H9 (cell line): ENCODE results near the gene ZNF407. TPM values are rescaled to one million over a fixed set of nuclear protein-coding genes. Genes with fewer than 3 reads are reported as not detected.

Experiments
- DNase-seq: peaks from one replicate; pipeline ENCODE4 v3.0.0-alpha.2; 2017
- H2AFZ ChIP-seq: one replicate; pipeline ENCODE4 v1.6.1; 2013; ENCODE audit warnings: mild to moderate bottlenecking, low read length, control low read depth, moderate library complexity
- H2AK5ac ChIP-seq: 2 replicates; pipeline ENCODE4 v1.6.1; 2013; ENCODE audit warnings: low read length, control low read depth, mixed read lengths; ENCODE audit not compliant: insufficient read length
- H2BK120ac ChIP-seq: one replicate; pipeline ENCODE4 v1.6.1; 2013; ENCODE audit warnings: low read depth, mild to moderate bottlenecking, low read length, control low read depth, inconsistent platforms; ENCODE audit not compliant: poor library complexity, severe bottlenecking
- H2BK12ac ChIP-seq: 2 replicates; pipeline ENCODE4 v1.6.1; 2013; ENCODE audit warnings: low read length, control low read depth, mixed read lengths, low read depth; ENCODE audit not compliant: insufficient read length
- H2BK15ac ChIP-seq: 2 replicates; pipeline ENCODE4 v1.6.1; 2013; ENCODE audit warnings: low read depth, low read length, control low read depth
- H2BK20ac ChIP-seq: one replicate; pipeline ENCODE4 v1.6.1; 2013; ENCODE audit warnings: low read depth, mild to moderate bottlenecking, low read length, control low read depth, inconsistent platforms; ENCODE audit not compliant: poor library complexity, severe bottlenecking
- H2BK5ac ChIP-seq: 2 replicates; pipeline ENCODE4 v1.6.1; 2013; ENCODE audit warnings: low read length, control low read depth, mixed read lengths; ENCODE audit not compliant: insufficient read length
- H3K14ac ChIP-seq: 2 replicates; pipeline ENCODE4 v1.6.1; 2013; ENCODE audit warnings: low read length, control low read depth; ENCODE audit not compliant: insufficient read depth
- H3K18ac ChIP-seq: 2 replicates; pipeline ENCODE4 v1.6.1; 2013; ENCODE audit warnings: low read depth, mild to moderate bottlenecking, mixed read lengths, low read length, control low read depth; ENCODE audit not compliant: insufficient read length
- H3K23ac ChIP-seq: 2 replicates; pipeline ENCODE4 v1.6.1; 2013; ENCODE audit warnings: low read length, control low read depth, mixed read lengths, low read depth; ENCODE audit not compliant: insufficient read length
- H3K23me2 ChIP-seq: 2 replicates; pipeline ENCODE4 v1.6.1; 2013; ENCODE audit warnings: low read depth, mild to moderate bottlenecking, mixed read lengths, low read length, control low read depth; ENCODE audit not compliant: insufficient read length, poor library complexity, severe bottlenecking
- H3K27ac ChIP-seq: 2 replicates; pipeline ENCODE4 v1.5.1; 2013; ENCODE audit warnings: low read length, control low read depth, mixed read lengths, low read depth; ENCODE audit not compliant: insufficient read length
- H3K27me3 ChIP-seq: 2 replicates; pipeline ENCODE4 v1.6.1; 2013; ENCODE audit warnings: low read length, control low read depth, inconsistent platforms; ENCODE audit not compliant: insufficient read depth
- H3K4ac ChIP-seq: 2 replicates; pipeline ENCODE4 v1.6.1; 2013; ENCODE audit warnings: low read depth, mild to moderate bottlenecking, control low read depth, inconsistent platforms, low read length, moderate library complexity
- H3K4me1 ChIP-seq: 2 replicates; pipeline ENCODE4 v1.6.1; 2013; ENCODE audit warnings: low read length, control low read depth, inconsistent platforms; ENCODE audit not compliant: insufficient read depth
- H3K4me2 ChIP-seq: 2 replicates; pipeline ENCODE4 v1.6.1; 2013; ENCODE audit warnings: low read length, control low read depth, mixed read lengths; ENCODE audit not compliant: insufficient read length, insufficient read depth
- H3K56ac ChIP-seq: 2 replicates; pipeline ENCODE4 v1.6.1; 2013; ENCODE audit warnings: low read depth, mild to moderate bottlenecking, mixed read lengths, low read length, control low read depth; ENCODE audit not compliant: insufficient read length
- H3K79me1 ChIP-seq: 2 replicates; pipeline ENCODE4 v1.6.1; 2013; ENCODE audit warnings: low read depth, mild to moderate bottlenecking, moderate library complexity, low read length, control low read depth, inconsistent platforms; ENCODE audit not compliant: insufficient read depth, poor library complexity, severe bottlenecking
- H3K79me2 ChIP-seq: 2 replicates; pipeline ENCODE4 v1.6.1; 2013; ENCODE audit warnings: low read length, control low read depth, inconsistent platforms; ENCODE audit not compliant: insufficient read depth
- H3K9ac ChIP-seq: 2 replicates; pipeline ENCODE4 v1.6.1; 2013; ENCODE audit warnings: low read length, control low read depth, mixed read lengths; ENCODE audit not compliant: insufficient read length; ENCODE audit errors: extremely low read depth
- H3K9me3 ChIP-seq: one replicate; pipeline ENCODE4 v1.6.1; 2013; ENCODE audit warnings: low read depth, low read length, inconsistent platforms; ENCODE audit not compliant: control insufficient read depth
- H3T11ph ChIP-seq: one replicate; pipeline ENCODE4 v1.6.1; 2013; ENCODE audit warnings: mild to moderate bottlenecking, low read length, control low read depth, inconsistent platforms
- H4K20me1 ChIP-seq: one replicate; pipeline ENCODE4 v1.6.1; 2013; ENCODE audit not compliant: control insufficient read depth, insufficient read length, insufficient read depth
- H4K5ac ChIP-seq: 2 replicates; pipeline ENCODE4 v1.6.1; 2013; ENCODE audit warnings: low read depth, mild to moderate bottlenecking, mixed read lengths, low read length, control low read depth; ENCODE audit not compliant: insufficient read length
- H4K8ac ChIP-seq: replicated peaks from 2 replicates; pipeline ENCODE4 v1.6.1; 2013; ENCODE audit warnings: low read length, control low read depth, mixed read lengths, low read depth; ENCODE audit not compliant: insufficient read length
- H4K91ac ChIP-seq: 2 replicates; pipeline ENCODE4 v1.6.1; 2013; ENCODE audit warnings: low read depth, mild to moderate bottlenecking, moderate library complexity, mixed read lengths, low read length, control low read depth; ENCODE audit not compliant: insufficient read length
- H3K27ac Mint-ChIP-seq, 3 experiments: 2 replicates in 2 of 3; 3 replicates in 1 of 3; pipeline ENCODE4 v1.8.0; 2020 to 2021; ENCODE audit warnings: mixed read lengths in 3 of 3, mild to moderate bottlenecking in 1 of 3, moderate library complexity in 1 of 3
- H3K27me3 Mint-ChIP-seq: 2 replicates; pipeline ENCODE4 v1.8.0; 2021; ENCODE audit warnings: low read depth, mild to moderate bottlenecking, moderate library complexity, mixed read lengths
- H3K36me3 Mint-ChIP-seq, 3 experiments: 2 replicates in 2 of 3; 3 replicates in 1 of 3; pipeline ENCODE4 v1.8.0; 2020 to 2021; ENCODE audit warnings: low read depth in 3 of 3, mixed read lengths in 3 of 3; ENCODE audit not compliant: insufficient read depth in 1 of 3
- H3K4me1 Mint-ChIP-seq, 2 experiments: 2 replicates each; pipeline ENCODE4 v1.8.0; 2020; ENCODE audit warnings: mixed read lengths in 2 of 2
- H3K4me3 Mint-ChIP-seq, 2 experiments: 2 replicates in 1 of 2; 3 replicates in 1 of 2; pipeline ENCODE4 v1.8.0; 2020 to 2021; ENCODE audit warnings: mild to moderate bottlenecking in 2 of 2, mixed read lengths in 2 of 2, moderate library complexity in 1 of 2
- H3K9me3 Mint-ChIP-seq, 2 experiments: 2 replicates in 1 of 2; 3 replicates in 1 of 2; pipeline ENCODE4 v1.8.0; 2020; ENCODE audit warnings: mild to moderate bottlenecking in 2 of 2, mixed read lengths in 2 of 2, moderate library complexity in 1 of 2
- WGBS: extraction: QIAGEN DNeasy Blood & Tissue Kit; methylation state at CpG from one replicate; pipeline ENCODE4 v1.1.7; 2013; ENCODE audit warnings: missing lambda C conversion rate, low lambda C conversion rate, mixed read lengths; ENCODE audit not compliant: insufficient read length; ENCODE audit errors: extremely low coverage; 5-methylcytosine and 5-hydroxymethylcytosine counted together
- total RNA-seq: library from RNA; stranded (reverse); gene quantifications from 2 replicates; pipeline ENCODE4 v1.2.1, GENCODE V29; 2021
- TF ChIP-seq, protein P1 (sequence below): fragments of 200-600 bp; sonication (generic); conservative IDR thresholded peaks from 3 replicates; pipeline ENCODE4 v1.8.0; 2021; ENCODE audit warnings: antibody characterized with exemption, mild to moderate bottlenecking

Gene ZNF407
- total RNA-seq, 1 experiment from 2014 or later = 8.7 TPM

DNA sequence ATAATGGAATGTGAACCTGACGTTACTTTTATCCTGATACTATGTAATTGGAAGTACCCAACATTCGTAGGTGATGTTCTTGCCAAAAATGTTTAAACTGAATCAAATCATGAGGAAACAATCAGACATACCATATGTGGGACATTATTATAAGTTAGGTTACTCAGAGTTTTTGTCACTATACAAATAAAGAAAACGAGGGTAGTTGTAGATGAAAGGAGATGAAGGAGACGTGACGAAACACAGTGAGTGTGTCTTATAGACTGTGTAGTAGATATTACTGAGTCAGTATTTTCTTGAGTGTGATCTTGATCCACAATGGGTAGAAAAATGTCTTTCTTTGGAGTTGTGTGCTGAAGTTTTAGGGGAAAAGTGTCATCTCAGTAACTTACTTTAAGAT, 176.8 kb downstream of the ZNF407 start:
- Histone ChIP-seq H4K91ac (no peak overlapping the region), H2BK20ac (no peak overlapping the region), H2AFZ (no peak overlapping the region), H3K9ac (no peak overlapping the region), H3K18ac (no peak overlapping the region), H3K4me1 (no peaks in the 10 kb centered on the region), H4K20me1 (no peaks in the 10 kb centered on the region), H3K4ac (no peak overlapping the region), H2BK120ac (no peak overlapping the region), H2BK12ac (no peak overlapping the region), H3K27me3 (no peaks in the 10 kb centered on the region), H2BK15ac (no peak overlapping the region), H3K4me2 (no peak overlapping the region), H3K79me1 (no peaks in the 10 kb centered on the region), H2BK5ac (no peak overlapping the region), H3K56ac (no peak overlapping the region), H3T11ph (no peak overlapping the region), H4K8ac (no peak overlapping the region), H3K23me2 (no peaks in the 10 kb centered on the region), H4K5ac (no peak overlapping the region), H2AK5ac (no peak overlapping the region), H3K14ac (no peak overlapping the region), H3K79me2 (no peaks in the 10 kb centered on the region), H3K23ac (no peak overlapping the region), H3K9me3 (no peaks in the 10 kb centered on the region), H3K27ac (no peak overlapping the region)
- Mint-ChIP-seq H3K9me3 (no peaks in the 10 kb centered on the region), H3K4me3 (no peak overlapping the region), H3K36me3 (no peaks in the 10 kb centered on the region), H3K27ac (no peak overlapping the region), H3K27me3 (no peaks in the 10 kb centered on the region), H3K4me1 (peaks cover 0 to 3% of the 10 kb centered on the region in 2 experiments; a peak in 1 of 4 replicates)
- no peak for DNase-seq
- WGBS = 100% methylated on average over 3 of the region's 5 CpGs
- TF ChIP-seq, protein P1, sequence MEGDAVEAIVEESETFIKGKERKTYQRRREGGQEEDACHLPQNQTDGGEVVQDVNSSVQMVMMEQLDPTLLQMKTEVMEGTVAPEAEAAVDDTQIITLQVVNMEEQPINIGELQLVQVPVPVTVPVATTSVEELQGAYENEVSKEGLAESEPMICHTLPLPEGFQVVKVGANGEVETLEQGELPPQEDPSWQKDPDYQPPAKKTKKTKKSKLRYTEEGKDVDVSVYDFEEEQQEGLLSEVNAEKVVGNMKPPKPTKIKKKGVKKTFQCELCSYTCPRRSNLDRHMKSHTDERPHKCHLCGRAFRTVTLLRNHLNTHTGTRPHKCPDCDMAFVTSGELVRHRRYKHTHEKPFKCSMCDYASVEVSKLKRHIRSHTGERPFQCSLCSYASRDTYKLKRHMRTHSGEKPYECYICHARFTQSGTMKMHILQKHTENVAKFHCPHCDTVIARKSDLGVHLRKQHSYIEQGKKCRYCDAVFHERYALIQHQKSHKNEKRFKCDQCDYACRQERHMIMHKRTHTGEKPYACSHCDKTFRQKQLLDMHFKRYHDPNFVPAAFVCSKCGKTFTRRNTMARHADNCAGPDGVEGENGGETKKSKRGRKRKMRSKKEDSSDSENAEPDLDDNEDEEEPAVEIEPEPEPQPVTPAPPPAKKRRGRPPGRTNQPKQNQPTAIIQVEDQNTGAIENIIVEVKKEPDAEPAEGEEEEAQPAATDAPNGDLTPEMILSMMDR = no peak
